ENCODE results near the gene STRN.

DNA sequence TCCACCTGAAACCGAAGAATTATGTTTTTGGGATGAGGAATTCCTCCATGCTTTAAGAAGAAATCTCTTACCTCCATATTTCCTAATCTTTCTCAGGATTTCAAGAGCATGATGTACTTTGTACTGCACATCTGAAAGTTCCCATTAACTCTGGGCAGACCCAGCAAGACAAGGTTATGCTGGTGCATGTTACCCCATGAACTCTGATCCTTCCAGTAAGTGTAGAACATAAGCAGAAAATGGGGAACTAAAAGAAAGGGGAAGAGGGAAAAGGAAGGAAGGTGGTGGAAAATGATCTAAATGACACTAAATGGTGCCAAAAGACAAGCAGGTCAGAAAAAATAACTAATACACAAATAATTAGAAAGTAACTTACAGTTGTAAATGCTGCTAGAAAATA, 50.7 kb downstream of the STRN start:
- TF ChIP-seq SIN3A (IDR thresholded peaks at IDR 0.05; ENCODE audit: borderline replicate concordance, insufficient read depth, low read depth, low read length): no peak
- TF ChIP-seq, protein P1, sequence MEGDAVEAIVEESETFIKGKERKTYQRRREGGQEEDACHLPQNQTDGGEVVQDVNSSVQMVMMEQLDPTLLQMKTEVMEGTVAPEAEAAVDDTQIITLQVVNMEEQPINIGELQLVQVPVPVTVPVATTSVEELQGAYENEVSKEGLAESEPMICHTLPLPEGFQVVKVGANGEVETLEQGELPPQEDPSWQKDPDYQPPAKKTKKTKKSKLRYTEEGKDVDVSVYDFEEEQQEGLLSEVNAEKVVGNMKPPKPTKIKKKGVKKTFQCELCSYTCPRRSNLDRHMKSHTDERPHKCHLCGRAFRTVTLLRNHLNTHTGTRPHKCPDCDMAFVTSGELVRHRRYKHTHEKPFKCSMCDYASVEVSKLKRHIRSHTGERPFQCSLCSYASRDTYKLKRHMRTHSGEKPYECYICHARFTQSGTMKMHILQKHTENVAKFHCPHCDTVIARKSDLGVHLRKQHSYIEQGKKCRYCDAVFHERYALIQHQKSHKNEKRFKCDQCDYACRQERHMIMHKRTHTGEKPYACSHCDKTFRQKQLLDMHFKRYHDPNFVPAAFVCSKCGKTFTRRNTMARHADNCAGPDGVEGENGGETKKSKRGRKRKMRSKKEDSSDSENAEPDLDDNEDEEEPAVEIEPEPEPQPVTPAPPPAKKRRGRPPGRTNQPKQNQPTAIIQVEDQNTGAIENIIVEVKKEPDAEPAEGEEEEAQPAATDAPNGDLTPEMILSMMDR (IDR thresholded peaks at IDR 0.05): no peak
- no peak for TF ChIP-seq TCF7L2 (IDR thresholded peaks at IDR 0.05; ENCODE audit: low read depth, low read length)
